ENCODE results near the gene TRMT10A.

The TRMT10A gene

GRCh38 chr4:99563310-99564186 is at the start of gene TRMT10A:
Gene TRMT10A, minus strand, starts transcription at chr4:99564039. Its CDS starts 4,701 bp downstream, at chr4:99559338.
- peak; percentile 91 for DNase-seq (ENCODE audit: low spot score)

- DNase-seq (ENCODE audit: low spot score), result no peak
Observed at GRCh38 chr4:99612704-99613103, 48.9 kb upstream of the TRMT10A start.

- no peak for DNase-seq (ENCODE audit: low spot score)
Observed at GRCh38 chr4:99612281-99612680, 48.4 kb upstream of the TRMT10A start.

GRCh38 chr4:99610605-99611175 is 46.9 kb upstream of the TRMT10A start:
- no peak for DNase-seq (ENCODE audit: low spot score)

- DNase-seq (ENCODE audit: low spot score), result no peak
Observed at GRCh38 chr4:99608417-99608816, 44.6 kb upstream of the TRMT10A start.

- DNase-seq (ENCODE audit: low spot score), result no peak
Observed at GRCh38 chr4:99606716-99607115, 42.9 kb upstream of the TRMT10A start.

GRCh38 chr4:99594818-99595217 is 31.0 kb upstream of the TRMT10A start:
- no peak for DNase-seq (ENCODE audit: low spot score)

GRCh38 chr4:99593781-99594641 is 30.2 kb upstream of the TRMT10A start:
- no peak for DNase-seq (ENCODE audit: low spot score)

- DNase-seq (ENCODE audit: low spot score), result no peak
Observed at GRCh38 chr4:99591757-99592156, 27.9 kb upstream of the TRMT10A start.

- DNase-seq (ENCODE audit: low spot score), result no peak
Observed at GRCh38 chr4:99587803-99588202, 24.0 kb upstream of the TRMT10A start.

GRCh38 chr4:99587309-99587708 is 23.5 kb upstream of the TRMT10A start:
- no peak for DNase-seq (ENCODE audit: low spot score)

- no peak for DNase-seq (ENCODE audit: low spot score)
Observed at GRCh38 chr4:99586797-99587196, 23.0 kb upstream of the TRMT10A start.

- no peak for DNase-seq (ENCODE audit: low spot score)
Observed at GRCh38 chr4:99586322-99586721, 22.5 kb upstream of the TRMT10A start.

GRCh38 chr4:99585516-99585915 is 21.7 kb upstream of the TRMT10A start:
- no peak for DNase-seq (ENCODE audit: low spot score)

GRCh38 chr4:99578714-99579113 is 14.9 kb upstream of the TRMT10A start:
- DNase-seq (ENCODE audit: low spot score), result no peak

- DNase-seq (ENCODE audit: low spot score), result no peak
Observed at GRCh38 chr4:99574530-99575324, 10.9 kb upstream of the TRMT10A start, which contains the start of gene MTTP. Gene MTTP, plus strand, starts transcription at chr4:99574824. Its CDS starts 86 bp downstream, at chr4:99574910.

GRCh38 chr4:99573735-99574368 is 10.0 kb upstream of the TRMT10A start:
- no peak for DNase-seq (ENCODE audit: low spot score)

- DNase-seq (ENCODE audit: low spot score), result no peak
Observed at GRCh38 chr4:99572527-99573240, 8.8 kb upstream of the TRMT10A start.

GRCh38 chr4:99571883-99572282 is 8.0 kb upstream of the TRMT10A start:
- DNase-seq (ENCODE audit: low spot score), result no peak

GRCh38 chr4:99564921-99565320 is 1.1 kb upstream of the TRMT10A start:
- DNase-seq (ENCODE audit: low spot score), result no peak

Measured in AG08396 (cell line).